Skeletal muscle cell (primary cell): ENCODE results near the gene INS.
"Not testable (repeated sequence)": the region's sequence is repeated elsewhere in the genome, so short reads cannot be mapped to it uniquely, and the experiment has no call there.

Source experiments
- DNase-seq: peaks from one replicate; pipeline ENCODE4 v3.0.0-alpha.2; 2010; ENCODE audit warnings: low read depth
- H3K4me3 ChIP-seq: 2 replicates; pipeline ENCODE4 v1.5.1; 2011; ENCODE audit warnings: low read depth, mild to moderate bottlenecking, control low read depth, low read length, moderate library complexity

The INS gene

DNA sequence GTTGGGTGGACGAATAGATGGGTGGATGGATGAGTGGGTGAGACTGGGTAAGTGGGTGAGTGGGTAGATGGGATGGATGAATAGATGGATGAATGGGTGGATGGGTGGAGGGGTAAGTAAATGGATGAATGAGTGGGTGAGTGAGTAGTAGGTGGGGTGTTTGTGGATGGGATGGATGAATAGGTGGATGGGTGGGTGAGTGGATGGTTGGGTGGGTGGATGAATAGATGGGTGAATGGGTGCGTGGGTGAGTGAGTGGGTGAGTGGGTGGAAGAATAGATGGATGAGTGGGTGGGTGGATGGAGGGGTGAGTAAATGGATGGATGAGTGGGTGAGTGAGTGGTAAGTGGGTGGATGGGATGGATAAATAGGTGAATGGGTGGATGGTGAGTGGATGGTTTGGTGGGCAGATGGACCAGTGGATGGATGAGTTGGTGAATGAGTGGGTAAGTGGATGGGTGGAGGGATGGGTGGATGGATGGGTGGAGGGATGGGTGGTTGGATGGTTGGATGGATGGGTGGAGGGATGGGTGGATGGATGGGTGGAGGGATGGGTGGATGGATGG is 34.4 kb downstream of the INS start:
- no peak overlapping the region for H3K4me3 ChIP-seq

GRCh38 chr11:2124736-2125484 is 36.1 kb downstream of the INS start:
- DNase-seq, H3K4me3 ChIP-seq: not testable (repeated sequence)

More for the DNA sequence above, 34.4 kb downstream of the INS start:
- DNase-seq = no peak

- H3K4me3 ChIP-seq = no peak overlapping the region
- DNase-seq = no peak
Measured at GRCh38 chr11:2123628-2123960, 37.4 kb downstream of the INS start.

GRCh38 chr11:2122907-2123627 is 37.9 kb downstream of the INS start:
- DNase-seq = no peak
- H3K4me3 ChIP-seq = no peak overlapping the region

DNA sequence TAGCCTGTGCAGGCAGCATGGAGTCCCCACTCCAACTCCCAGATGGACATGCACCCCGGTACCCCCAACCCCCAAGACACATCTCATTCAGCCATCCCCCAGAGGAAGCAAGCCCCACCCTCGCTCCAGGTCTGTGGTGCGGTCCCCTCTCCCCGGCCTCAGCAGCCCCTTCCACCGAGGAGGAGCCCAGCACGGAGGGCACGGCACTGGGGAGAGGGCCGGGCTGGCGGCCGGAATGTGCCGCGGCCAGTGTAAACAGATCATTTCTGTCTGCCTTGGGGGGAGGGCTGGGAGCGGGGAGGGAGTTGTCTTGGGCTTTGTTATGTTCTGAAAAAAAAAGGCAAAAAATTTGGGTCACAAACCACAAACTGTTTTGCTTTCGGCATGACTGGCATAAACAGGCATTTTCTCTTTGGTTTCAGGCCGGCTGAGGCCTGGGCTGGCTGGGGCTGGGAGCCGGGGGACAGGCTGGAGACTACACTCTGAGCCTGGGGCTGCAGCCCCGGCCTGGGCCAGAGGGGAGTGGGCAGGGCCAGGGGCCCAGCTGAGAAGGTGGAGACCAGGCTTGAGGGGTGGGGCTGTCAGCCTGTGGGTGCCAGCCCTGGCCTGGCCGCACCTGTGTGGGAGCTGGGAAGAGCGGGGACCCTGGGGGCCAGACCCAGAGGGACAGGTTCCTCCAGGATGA is 38.6 kb downstream of the INS start:
- DNase-seq = no peak

GRCh38 chr11:2121227-2122130 is 39.5 kb downstream of the INS start:
- no peak for DNase-seq

More for the DNA sequence above, 38.6 kb downstream of the INS start:
- no peak overlapping the region for H3K4me3 ChIP-seq

GRCh38 chr11:2120359-2121100 is 40.5 kb downstream of the INS start:
- H3K4me3 ChIP-seq = no peak overlapping the region
- DNase-seq = no peak

More at GRCh38 chr11:2121227-2122130, 39.5 kb downstream of the INS start:
- H3K4me3 ChIP-seq = no peak overlapping the region

GRCh38 chr11:2118677-2119076 is 42.3 kb downstream of the INS start:
- no peak overlapping the region for H3K4me3 ChIP-seq
- DNase-seq = no peak

DNA sequence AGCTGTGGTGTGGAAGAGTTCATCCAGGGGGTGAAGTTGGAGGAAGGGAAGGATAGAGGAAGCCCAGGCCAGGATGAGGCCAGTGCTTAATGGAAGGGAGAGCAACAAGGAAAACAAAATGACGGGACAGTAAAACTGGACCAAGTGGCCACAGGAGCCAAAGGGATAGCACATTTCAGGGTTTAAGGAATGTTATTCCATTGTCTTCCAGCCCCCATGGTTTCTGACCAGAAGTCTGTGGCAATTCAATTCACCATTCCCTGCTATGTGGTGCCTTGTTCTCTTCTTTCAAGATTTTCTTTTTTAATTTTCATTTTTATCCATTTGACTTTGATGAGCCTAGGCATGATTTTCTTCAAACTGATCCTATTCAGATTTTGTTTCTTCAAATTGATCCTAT is 44.3 kb downstream of the INS start:
- DNase-seq = no peak
- no peak overlapping the region for H3K4me3 ChIP-seq

DNA sequence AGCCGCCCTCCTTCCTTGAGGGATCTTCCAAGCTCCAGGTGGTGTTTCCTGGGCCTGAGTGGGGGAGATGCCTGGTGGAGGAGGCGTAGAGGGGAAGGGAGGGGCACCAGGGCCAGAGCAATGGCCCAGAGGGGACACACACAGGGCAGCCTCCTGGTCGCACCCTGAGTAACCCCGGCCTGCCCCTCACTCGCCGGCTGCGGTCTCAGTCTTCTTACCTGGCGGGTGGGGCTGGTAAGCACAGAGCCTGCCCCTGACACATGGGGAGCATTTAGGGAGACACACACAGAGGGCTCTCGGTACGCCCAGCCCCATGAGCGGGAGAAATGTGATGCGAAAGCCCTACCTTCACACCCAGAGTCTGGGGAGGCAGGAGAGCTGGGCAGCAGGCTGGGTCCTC is 45.7 kb downstream of the INS start:
- no peak overlapping the region for H3K4me3 ChIP-seq
- no peak for DNase-seq

- no peak overlapping the region for H3K4me3 ChIP-seq
- no peak for DNase-seq
Measured at GRCh38 chr11:2114430-2115241, 46.4 kb downstream of the INS start.

- DNase-seq = no peak
Measured at GRCh38 chr11:2113776-2114175, 47.2 kb downstream of the INS start.

GRCh38 chr11:2110521-2110920 is 50.5 kb downstream of the INS start:
- no peak overlapping the region for H3K4me3 ChIP-seq
- no peak for DNase-seq

More at GRCh38 chr11:2113776-2114175, 47.2 kb downstream of the INS start:
- no peak overlapping the region for H3K4me3 ChIP-seq
